Common myeloid progenitor, CD34-positive (primary cell): ENCODE measurements around the gene SKIC2.
A peak's percentile ranks its signal among the peaks of the same experiment; 100 is the strongest.
"Not testable (repeated sequence)": the region's sequence is repeated elsewhere in the genome, so short reads cannot be mapped to it uniquely, and the experiment has no call there.

ENCODE experiments used
- CTCF ChIA-PET: fragments of 350-600 bp; sonication (Branson Sonifier 250); formaldehyde crosslinking; loops from one replicate; lab custom pipeline; 2021; ENCODE audit warnings: antibody characterized with exemption; lab: Charles Lee
- POLR2A ChIA-PET: fragments of 350-600 bp; sonication (Branson Sonifier 250); formaldehyde crosslinking; loops from one replicate; lab custom pipeline; 2021; ENCODE audit warnings: antibody characterized with exemption; lab: Charles Lee
- DNase-seq, 3 donors: peaks; one replicate each; pipeline versions ENCODE4 v3.0.0 to v3.0.0-alpha.2; 2013
- H3K27ac ChIP-seq, 2 experiments: 1 replicate in 1 of 2; 2 replicates in 1 of 2; pipeline ENCODE4 v1.7.0; 2013; ENCODE audit warnings: inconsistent platforms in 2 of 2, low read length in 2 of 2, mild to moderate bottlenecking in 2 of 2, low read depth in 1 of 2, moderate library complexity in 1 of 2; ENCODE audit not compliant: severe bottlenecking in 2 of 2, insufficient read depth in 1 of 2, poor library complexity in 1 of 2
- H3K27me3 ChIP-seq, 5 experiments: replicated peaks in 2 of 5; 1 replicate in 3 of 5; 2 replicates in 2 of 5; pipeline versions ENCODE4 v1.6.1 to v1.7.0; 2013; ENCODE audit warnings: low read length in 4 of 5, mild to moderate bottlenecking in 2 of 5, moderate library complexity in 2 of 5, inconsistent platforms in 1 of 5; ENCODE audit not compliant: insufficient read depth in 5 of 5, control insufficient read depth in 4 of 5
- H3K36me3 ChIP-seq, 4 experiments: 1 replicate in 2 of 4; 2 replicates in 2 of 4; pipeline versions ENCODE4 v1.6.1 to v1.7.0; 2013; ENCODE audit warnings: low read length in 3 of 4, control low read depth in 1 of 4, mild to moderate bottlenecking in 1 of 4; ENCODE audit not compliant: control insufficient read depth in 4 of 4, insufficient read depth in 4 of 4
- H3K4me1 ChIP-seq, 4 experiments: 1 replicate in 3 of 4; 2 replicates in 1 of 4; pipeline versions ENCODE4 v1.6.1 to v1.7.1; 2013; ENCODE audit warnings: low read length in 3 of 4, mild to moderate bottlenecking in 3 of 4, control low read depth in 1 of 4, inconsistent platforms in 1 of 4, moderate library complexity in 1 of 4; ENCODE audit not compliant: control insufficient read depth in 4 of 4, insufficient read depth in 4 of 4; ENCODE audit errors: control extremely low read depth in 1 of 4
- H3K4me3 ChIP-seq, 7 experiments: 1 replicate in 4 of 7; 2 replicates in 3 of 7; pipeline versions ENCODE4 v1.5.1 to v1.7.0; 2013; ENCODE audit warnings: mild to moderate bottlenecking in 7 of 7, low read length in 6 of 7, moderate library complexity in 6 of 7, inconsistent platforms in 2 of 7, low read depth in 2 of 7, control low read depth in 1 of 7; ENCODE audit not compliant: insufficient read depth in 4 of 7, control insufficient read depth in 1 of 7; ENCODE audit errors: extremely low read depth in 1 of 7
- H3K9me3 ChIP-seq, 5 experiments: 1 replicate in 4 of 5; 2 replicates in 1 of 5; pipeline versions ENCODE4 v1.6.1 to v1.7.1; 2013; ENCODE audit warnings: low read length in 4 of 5, mild to moderate bottlenecking in 2 of 5, inconsistent platforms in 1 of 5, low read depth in 1 of 5, moderate library complexity in 1 of 5; ENCODE audit not compliant: control insufficient read depth in 4 of 5, insufficient read depth in 2 of 5; ENCODE audit errors: control extremely low read depth in 1 of 5
- WGBS: methylation state at CpG from one replicate; pipeline ENCODE4 v1.1.5; 2013; ENCODE audit not compliant: insufficient coverage; 5-methylcytosine and 5-hydroxymethylcytosine counted together

SKIC2 gene

DNA sequence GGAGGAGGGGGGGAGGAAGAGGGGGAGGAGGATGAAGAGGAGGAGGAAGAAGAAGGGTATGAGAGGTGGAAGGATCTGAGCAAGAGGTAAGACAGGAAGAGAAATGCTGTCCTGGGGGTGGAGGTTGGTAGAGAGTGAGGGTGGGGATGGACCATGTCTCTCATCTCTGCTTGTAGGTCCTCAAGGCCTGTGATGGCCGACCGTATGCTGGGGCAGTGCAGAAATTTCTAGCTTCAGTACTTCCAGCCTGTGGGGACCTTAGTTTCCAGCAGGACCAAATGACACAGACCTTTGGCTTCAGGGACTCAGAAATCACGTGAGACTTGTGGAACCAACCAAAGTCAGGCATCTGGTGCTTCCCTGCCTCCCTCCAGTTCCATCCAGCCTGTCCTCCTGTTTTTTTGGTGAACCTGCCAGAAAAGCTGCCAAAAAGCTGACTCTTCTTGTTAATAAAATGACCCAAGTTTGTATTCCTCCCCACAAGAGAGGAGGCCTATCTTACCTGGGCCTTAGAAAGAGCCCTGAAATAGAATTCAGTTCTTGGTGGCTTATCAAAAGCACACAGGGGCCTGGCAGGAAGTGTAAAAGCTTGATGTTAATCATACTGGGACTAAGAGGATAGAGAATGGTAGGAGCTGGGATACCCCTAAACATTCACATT is 20.4 kb downstream of the SKIC2 start:
- 96% methylated on average over 3 of the region's 3 CpGs for WGBS
- Histone ChIP-seq H3K36me3 (peaks cover 0 to 11% (median 6%) of the 10 kb centered on the region in 4 experiments), H3K4me1 (peaks cover 0 to 6% (median 0%) of the 10 kb centered on the region in 4 experiments), H3K27ac (peak overlapping the region in 1 of 2 experiments; percentile 49), H3K4me3 (no peak overlapping the region), H3K27me3 (no peaks in the 10 kb centered on the region), H3K9me3 (no peaks in the 10 kb centered on the region)
- ChIA-PET CTCF (interaction anchor here (1.0 to 1.1 kb wide), 2 partner anchors 28 to 68 kb away, joined by 3 read pairs; no protein-coding TSS in a partner anchor), POLR2A (no interaction called here)
- DNase-seq, result no peak

DNA sequence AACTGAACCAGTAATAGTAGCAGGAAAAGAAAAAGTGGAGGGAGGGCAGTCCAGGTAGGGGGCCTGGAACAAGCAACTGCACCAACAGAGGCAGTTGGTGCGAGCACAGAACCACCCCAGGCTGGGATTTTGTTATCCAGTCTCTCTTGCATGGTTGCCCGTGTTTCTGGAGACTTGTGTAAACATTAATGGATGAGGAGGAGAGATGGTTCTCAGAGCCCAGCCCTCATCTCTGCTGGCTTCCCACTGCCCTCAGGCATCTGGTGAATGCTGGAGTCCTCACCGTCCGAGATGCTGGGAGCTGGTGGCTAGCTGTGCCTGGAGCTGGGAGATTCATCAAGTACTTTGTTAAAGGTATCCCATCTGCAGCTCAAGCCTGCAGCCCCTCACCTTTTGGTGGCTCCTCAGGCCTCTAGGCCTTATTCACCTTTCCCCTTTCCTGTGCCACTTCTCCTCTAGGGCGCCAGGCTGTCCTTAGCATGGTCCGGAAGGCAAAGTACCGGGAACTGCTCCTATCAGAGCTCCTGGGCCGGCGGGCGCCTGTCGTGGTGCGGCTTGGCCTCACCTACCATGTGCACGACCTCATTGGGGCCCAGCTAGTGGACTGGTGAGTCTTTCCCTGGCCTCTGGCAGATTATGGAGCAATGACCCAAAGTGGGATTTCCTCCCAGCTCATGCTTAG is 21.4 kb downstream of the SKIC2 start:
- H3K4me1 ChIP-seq, POLR2A ChIA-PET, H3K4me3 ChIP-seq, DNase-seq, H3K27ac ChIP-seq, H3K27me3 ChIP-seq, H3K9me3 ChIP-seq: not testable (repeated sequence)
- WGBS, result 100% methylated on average over 1 of the region's 13 CpGs
- CTCF ChIA-PET, result interaction anchor here (1.0 kb wide), 1 partner anchor 29 kb away, joined by 3 read pairs; no protein-coding TSS in a partner anchor
- peaks cover 0 to 11% (median 6%) of the 10 kb centered on the region in 4 experiments for H3K36me3 ChIP-seq

DNA sequence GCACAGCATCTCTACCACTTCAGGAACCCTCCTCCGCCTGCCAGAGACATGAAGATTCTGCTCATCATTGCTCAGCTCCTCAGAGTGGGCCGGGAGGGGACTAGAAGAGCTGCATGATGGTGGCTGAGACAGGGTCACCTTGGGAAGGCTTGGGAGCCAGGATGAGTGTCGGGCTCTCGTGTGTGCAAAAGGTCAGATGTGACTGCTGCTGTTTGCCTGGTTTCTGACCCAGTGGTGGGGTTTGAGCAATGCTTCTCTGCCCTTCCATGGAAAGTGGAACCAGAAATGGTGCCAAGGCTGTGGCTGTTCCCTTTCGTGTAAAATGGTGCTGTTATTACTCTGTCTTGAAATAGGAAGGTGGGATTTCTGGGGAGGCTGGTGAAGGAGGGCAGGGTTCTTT is 22.0 kb downstream of the SKIC2 start:
- H3K9me3 ChIP-seq, H3K4me1 ChIP-seq, H3K4me3 ChIP-seq, DNase-seq, POLR2A ChIA-PET, H3K27ac ChIP-seq, H3K27me3 ChIP-seq, CTCF ChIA-PET: not testable (repeated sequence)
- H3K36me3 ChIP-seq, result peaks cover 0 to 11% (median 6%) of the 10 kb centered on the region in 4 experiments
- WGBS, result no CpG with 5 or more reads among the region's 5 CpGs

DNA sequence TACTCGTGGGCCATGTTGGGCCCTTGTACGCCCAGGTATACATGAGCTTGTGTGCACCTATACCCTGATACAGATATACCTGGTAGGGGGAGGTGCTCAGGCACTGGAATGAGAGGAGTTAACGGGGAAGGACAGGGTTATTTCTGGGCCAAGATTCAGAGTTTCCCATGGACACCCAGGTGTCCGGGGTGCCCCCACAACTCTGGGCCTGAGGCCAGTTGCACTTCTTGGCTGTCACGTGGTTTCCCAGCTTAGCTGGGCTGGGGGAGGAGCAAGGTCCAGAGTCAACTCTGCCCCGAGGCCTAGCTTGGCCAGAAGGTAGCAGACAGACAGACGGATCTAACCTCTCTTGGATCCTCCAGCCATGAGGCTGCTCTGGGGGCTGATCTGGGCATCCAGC is 22.8 kb downstream of the SKIC2 start, which contains the start of gene C4A:
TSS of gene C4A (plus strand) at position 314 of the 400 bp plus-strand sequence. CDS start at position 365, 51 bp downstream.
- H3K36me3 ChIP-seq, result peaks cover 0 to 11% (median 6%) of the 10 kb centered on the region in 4 experiments
- CTCF ChIA-PET, POLR2A ChIA-PET, H3K9me3 ChIP-seq, H3K4me3 ChIP-seq, DNase-seq, H3K4me1 ChIP-seq, H3K27ac ChIP-seq, H3K27me3 ChIP-seq: not testable (repeated sequence)
- WGBS, result no CpG with 5 or more reads among the region's 7 CpGs

DNA sequence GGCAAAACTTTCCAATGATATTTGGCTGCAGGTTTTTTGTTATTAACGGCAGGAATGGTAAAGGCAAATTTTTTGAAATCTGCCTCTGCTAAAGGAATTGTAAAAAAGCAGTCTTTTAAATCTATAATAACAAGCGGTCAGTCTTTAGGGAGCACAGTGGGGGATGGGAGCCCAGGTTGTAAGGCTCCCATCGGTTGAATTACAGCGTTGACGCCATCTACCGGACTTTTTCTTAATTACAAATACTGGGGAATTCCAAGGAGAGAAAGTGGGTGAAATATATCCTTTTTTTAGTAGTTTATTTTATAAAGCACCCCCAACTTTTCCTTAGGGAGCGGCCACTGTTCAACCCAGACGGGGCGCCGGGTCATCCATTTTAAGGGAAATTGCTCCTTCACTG is 30.4 kb downstream of the SKIC2 start:
- H3K27ac ChIP-seq, DNase-seq, H3K9me3 ChIP-seq, H3K36me3 ChIP-seq, H3K4me3 ChIP-seq, H3K4me1 ChIP-seq, CTCF ChIA-PET, POLR2A ChIA-PET, H3K27me3 ChIP-seq: not testable (repeated sequence)
- WGBS, result no CpG with 5 or more reads among the region's 10 CpGs

DNA sequence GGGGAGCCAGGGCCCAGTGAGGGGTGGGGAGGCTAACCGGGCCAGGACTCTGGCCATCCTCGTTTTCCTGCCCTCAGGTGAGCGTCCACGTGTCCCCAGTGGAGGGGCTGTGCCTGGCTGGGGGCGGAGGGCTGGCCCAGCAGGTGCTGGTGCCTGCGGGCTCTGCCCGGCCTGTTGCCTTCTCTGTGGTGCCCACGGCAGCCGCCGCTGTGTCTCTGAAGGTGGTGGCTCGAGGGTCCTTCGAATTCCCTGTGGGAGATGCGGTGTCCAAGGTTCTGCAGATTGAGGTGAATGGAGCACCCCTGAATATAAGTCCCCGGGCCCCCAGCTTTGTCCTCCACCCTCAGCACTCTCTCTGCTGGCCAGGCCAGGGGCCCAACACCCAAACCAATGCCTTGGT is 35.4 kb downstream of the SKIC2 start:
- H3K4me3 ChIP-seq, H3K4me1 ChIP-seq, H3K27ac ChIP-seq, CTCF ChIA-PET, H3K36me3 ChIP-seq, POLR2A ChIA-PET, H3K9me3 ChIP-seq, DNase-seq, H3K27me3 ChIP-seq: not testable (repeated sequence)
- WGBS, result no CpG with 5 or more reads among the region's 14 CpGs

DNA sequence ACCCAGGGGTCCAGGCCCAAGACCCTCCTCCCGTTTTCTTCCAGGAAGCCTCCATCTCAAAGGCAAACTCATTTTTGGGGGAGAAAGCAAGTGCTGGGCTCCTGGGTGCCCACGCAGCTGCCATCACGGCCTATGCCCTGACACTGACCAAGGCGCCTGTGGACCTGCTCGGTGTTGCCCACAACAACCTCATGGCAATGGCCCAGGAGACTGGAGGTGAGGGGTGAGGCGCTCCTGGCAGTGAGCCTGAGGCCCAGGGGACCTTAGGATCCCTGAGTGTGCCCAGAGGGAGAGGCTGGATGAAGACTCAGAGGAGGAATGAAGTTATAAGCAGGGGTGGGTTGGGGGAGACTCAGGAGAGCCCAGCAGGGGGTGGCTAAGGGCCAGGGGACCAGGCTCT is 37.4 kb downstream of the SKIC2 start:
- H3K27ac ChIP-seq, CTCF ChIA-PET, POLR2A ChIA-PET, H3K4me3 ChIP-seq, H3K36me3 ChIP-seq, H3K9me3 ChIP-seq, DNase-seq, H3K27me3 ChIP-seq, H3K4me1 ChIP-seq: not testable (repeated sequence)
- WGBS, result 97% methylated on average over 4 of the region's 6 CpGs
